SK-N-SH (cell line): Measurements from ENCODE around the gene APBA2. TPM values are rescaled to one million over a fixed set of nuclear protein-coding genes. Genes with fewer than 3 reads are reported as not detected.
A peak's percentile ranks its signal among the peaks of the same experiment; 100 is the strongest.

Source experiments
- CTCF ChIA-PET: fragments of 300-600, 350-600 bp; formaldehyde crosslinking; extraction: SDS; loops from one replicate; lab custom pipeline; 2021; lab: Yijun Ruan, JAX
- POLR2A ChIA-PET: fragments of 350-600 bp; sonication (Branson Sonifier 250); formaldehyde crosslinking; extraction: SDS; loops from one replicate; lab custom pipeline; 2020; ENCODE audit warnings: antibody characterized with exemption, inconsistent platforms; lab: Yijun Ruan, JAX
- DNase-seq: peaks from one replicate; pipeline ENCODE4 v3.0.0; 2012
- H2AFZ ChIP-seq: fragments of 200-600 bp; sonication (generic); 2 replicates; pipeline ENCODE4 v1.8.1; 2016; ENCODE audit warnings: antibody characterized with exemption, mild to moderate bottlenecking, low read depth
- H3F3A ChIP-seq: fragments of 200-600 bp; sonication (generic); replicated peaks from 2 replicates; pipeline ENCODE3; 2016; ENCODE audit warnings: antibody characterized with exemption, mild to moderate bottlenecking; ENCODE audit not compliant: insufficient read depth
- H3K27ac ChIP-seq, 2 experiments: fragments of 200-500 bp in 1 of 2; fragments of 200-600 bp in 1 of 2; sonication (Bioruptor generic) in 1 of 2; sonication (generic), shearing (Covaris generic) in 1 of 2; 2 replicates each; pipeline versions ENCODE4 v1.5.1 to v1.6.1; 2014 to 2016; ENCODE audit warnings: low read depth in 2 of 2, inconsistent platforms in 1 of 2, low read length in 1 of 2, mild to moderate bottlenecking in 1 of 2, mixed read lengths in 1 of 2
- H3K27me3 ChIP-seq: fragments of 200-600 bp; sonication (generic), shearing (Covaris generic); 2 replicates; pipeline ENCODE4 v1.6.1; 2016; ENCODE audit warnings: mixed run types; ENCODE audit not compliant: insufficient read depth
- H3K36me3 ChIP-seq, 2 experiments: fragments of 200-500 bp in 1 of 2; fragments of 200-600 bp in 1 of 2; sonication (Bioruptor generic) in 1 of 2; sonication (generic) in 1 of 2; replicated peaks in 1 of 2; 2 replicates each; pipeline versions ENCODE3 to v1.5.1; 2014 to 2016; ENCODE audit warnings: low read length in 1 of 2, mild to moderate bottlenecking in 1 of 2; ENCODE audit not compliant: insufficient read depth in 2 of 2, control insufficient read depth in 1 of 2
- H3K4me1 ChIP-seq, 2 experiments: fragments of 200-500 bp in 1 of 2; fragments of 200-600 bp in 1 of 2; sonication (Bioruptor generic) in 1 of 2; sonication (generic), shearing (Covaris generic) in 1 of 2; 2 replicates each; pipeline versions ENCODE4 v1.5.1 to v1.6.1; 2014 to 2016; ENCODE audit warnings: low read depth in 1 of 2, low read length in 1 of 2, mixed run types in 1 of 2; ENCODE audit not compliant: insufficient read depth in 2 of 2, control insufficient read depth in 1 of 2
- H3K4me2 ChIP-seq: fragments of 200-600 bp; sonication (generic), shearing (Covaris generic); 2 replicates; pipeline ENCODE4 v1.6.1; 2017; ENCODE audit warnings: mixed run types
- H3K4me3 ChIP-seq, 2 experiments: fragments of 200-500 bp in 1 of 2; fragments of 200-600 bp in 1 of 2; sonication (Bioruptor generic) in 1 of 2; sonication (generic), shearing (Covaris generic) in 1 of 2; 2 replicates each; pipeline versions ENCODE4 v1.5.1 to v1.8.1; 2014 to 2016; ENCODE audit warnings: low read depth in 2 of 2, inconsistent platforms in 1 of 2, low read length in 1 of 2, mild to moderate bottlenecking in 1 of 2, mixed read lengths in 1 of 2, moderate library complexity in 1 of 2
- H3K79me2 ChIP-seq: fragments of 200-600 bp; sonication (generic); 2 replicates; pipeline ENCODE4 v1.8.1; 2017; ENCODE audit warnings: mild to moderate bottlenecking; ENCODE audit not compliant: insufficient read depth
- H3K9ac ChIP-seq: fragments of 200-600 bp; sonication (generic); 2 replicates; pipeline ENCODE4 v1.6.1; 2017; ENCODE audit warnings: mixed run types
- H3K9me2 ChIP-seq: fragments of 200-600 bp; sonication (generic); 2 replicates; pipeline ENCODE4 v1.6.1; 2017; ENCODE audit warnings: mixed run types
- H3K9me3 ChIP-seq: fragments of 200-600 bp; sonication (generic); 2 replicates; pipeline ENCODE4 v1.6.1; 2017; ENCODE audit warnings: mixed run types, mild to moderate bottlenecking, moderate library complexity
- H4K20me1 ChIP-seq: fragments of 200-600 bp; sonication (generic); 2 replicates; pipeline ENCODE4 v1.6.1; 2017; ENCODE audit warnings: mild to moderate bottlenecking, mixed run types; ENCODE audit not compliant: insufficient read depth
- JUND ChIP-seq: IDR thresholded peaks from 2 replicates; pipeline ENCODE4 v1.4.0; 2012
- MEF2A ChIP-seq: IDR thresholded peaks from 2 replicates; pipeline ENCODE4 v1.4.0; 2012; ENCODE audit warnings: low read depth, borderline replicate concordance
- PBX3 ChIP-seq: IDR thresholded peaks from 2 replicates; pipeline ENCODE4; 2012
- TCF12 ChIP-seq: IDR thresholded peaks from 2 replicates; pipeline ENCODE4 v1.4.0; 2012
- WGBS: methylation state at CpG from one replicate; pipeline ENCODE4 v1.1.6; 2017; ENCODE audit warnings: low lambda C conversion rate; 5-methylcytosine and 5-hydroxymethylcytosine counted together
- polyA plus RNA-seq, 3 experiments: library from polyadenylated mRNA; depleted of rRNA; stranded (reverse); fragments of >200 nt; gene quantifications; 2 replicates each; pipeline ENCODE4 v1.2.3, GENCODE V29; 2012
- TF ChIP-seq, protein P1 (sequence below): IDR thresholded peaks from 2 replicates; pipeline ENCODE4 v1.4.0; 2012; ENCODE audit warnings: low read depth, borderline replicate concordance

APBA2 gene
- polyA plus RNA-seq, 1 of the 3 experiments (the other 2 are of a cell fraction) = 12.7 TPM

DNA sequence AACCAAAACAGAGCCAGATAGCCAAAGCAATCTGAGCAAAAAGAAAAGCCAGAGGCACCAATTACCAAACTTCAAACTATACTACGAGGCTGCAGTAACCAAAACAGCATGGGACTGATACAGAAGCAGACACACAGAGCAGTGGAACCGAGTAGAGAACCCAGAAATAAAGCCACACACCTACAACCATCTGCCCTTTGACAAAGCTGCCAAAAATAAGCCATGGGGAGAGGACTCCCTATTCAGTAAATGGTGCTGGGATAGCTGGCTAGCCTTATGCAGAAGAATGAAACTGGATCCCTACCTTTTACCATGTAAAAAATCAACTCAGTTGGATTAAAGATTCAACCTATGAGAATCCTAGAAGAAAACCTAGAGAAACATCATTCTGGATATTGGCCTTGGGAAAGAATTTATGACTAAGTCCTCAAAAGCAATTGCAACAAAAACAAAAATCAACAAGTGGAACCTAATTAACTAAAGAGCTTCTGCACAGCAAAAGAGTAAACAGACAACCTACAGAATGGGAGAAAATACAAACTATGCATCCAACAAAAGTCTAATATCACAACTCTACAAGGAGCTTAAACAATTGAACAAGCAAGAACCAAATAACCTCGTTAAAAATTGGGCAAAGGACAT lies 95.1 kb downstream of the APBA2 start:
- Histone ChIP-seq H4K20me1 (peaks cover 8% of the 10 kb centered on the region; the same call in 1 of the 2 replicates), H3K79me2 (no peaks in the 10 kb centered on the region), H3K9me2 (no peaks in the 10 kb centered on the region), H3K9me3 (no peaks in the 10 kb centered on the region), H2AFZ (no peak overlapping the region), H3K36me3 (no peaks in the 10 kb centered on the region), H3F3A (no peaks in the 10 kb centered on the region), H3K4me2 (no peak overlapping the region), H3K27ac (no peak overlapping the region), H3K27me3 (no peaks in the 10 kb centered on the region), H3K4me1 (peaks cover 5 to 36% of the 10 kb centered on the region in 2 experiments; a peak in 2 of 4 replicates), H3K9ac (no peak overlapping the region), H3K4me3 (no peak overlapping the region)
- DNase-seq = no peak
- TF ChIP-seq TCF12 = no peak
- no peak for TF ChIP-seq JUND
- 46% methylated on average over 3 of the region's 3 CpGs for WGBS
- ChIA-PET POLR2A (no interaction called here), CTCF (interaction anchor here (0.8 kb wide), 1 partner anchor 83 kb away, joined by 3 read pairs; no protein-coding TSS in a partner anchor)

DNA sequence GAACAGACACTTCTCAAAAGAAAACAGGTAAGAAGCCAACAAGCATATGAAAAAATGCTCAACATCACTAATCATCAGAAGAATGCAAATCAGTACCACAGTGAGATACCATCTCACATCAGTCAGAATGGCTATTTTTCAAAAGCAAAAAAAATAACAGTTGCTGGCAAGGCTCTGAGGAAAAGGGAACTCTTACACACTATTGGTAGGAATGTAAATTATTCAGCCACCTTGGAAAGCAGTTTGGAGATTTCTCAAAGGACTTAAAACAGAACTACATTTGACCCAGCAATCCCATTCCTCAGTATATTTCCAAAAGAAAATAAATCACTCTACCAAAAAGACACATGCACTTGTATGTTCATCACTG lies 95.6 kb downstream of the APBA2 start:
- no peak overlapping the region for H2AFZ ChIP-seq
- no peaks in the 10 kb centered on the region for H3F3A ChIP-seq
- H3K27me3 ChIP-seq = no peaks in the 10 kb centered on the region
- TF ChIP-seq MEF2A = no peak
- peak; percentile 39; the same call in 1 of the 2 replicates for TF ChIP-seq PBX3
- peaks cover 8% of the 10 kb centered on the region; the same call in 1 of the 2 replicates for H4K20me1 ChIP-seq
- H3K4me3 ChIP-seq = no peak overlapping the region
- no peaks in the 10 kb centered on the region for H3K36me3 ChIP-seq
- POLR2A ChIA-PET = no interaction called here
- H3K9me2 ChIP-seq = no peaks in the 10 kb centered on the region
- CTCF ChIA-PET = interaction anchor here (0.8 to 1.0 kb wide), 2 partner anchors 21 to 83 kb away, joined by 3 read pairs; no protein-coding TSS in a partner anchor
- no peak overlapping the region for H3K4me2 ChIP-seq
- H3K9me3 ChIP-seq = no peaks in the 10 kb centered on the region
- H3K9ac ChIP-seq = no peak overlapping the region
- no peak overlapping the region for H3K27ac ChIP-seq
- H3K79me2 ChIP-seq = no peaks in the 10 kb centered on the region
- peaks cover 5 to 40% of the 10 kb centered on the region in 2 experiments; a peak in 2 of 4 replicates for H3K4me1 ChIP-seq
- no peak for DNase-seq

GRCh38 chr15:28981921-28982320 lies 96.1 kb downstream of the APBA2 start:
- H3K79me2 ChIP-seq = no peaks in the 10 kb centered on the region
- no peaks in the 10 kb centered on the region for H3K9me3 ChIP-seq
- WGBS = 79% methylated on average over 4 of the region's 4 CpGs
- H3K36me3 ChIP-seq = no peaks in the 10 kb centered on the region
- H3K27ac ChIP-seq = no peak overlapping the region
- H2AFZ ChIP-seq = no peak overlapping the region
- no peak overlapping the region for H3K4me3 ChIP-seq
- H4K20me1 ChIP-seq = peaks cover 8% of the 10 kb centered on the region; the same call in 1 of the 2 replicates
- CTCF ChIA-PET = interaction anchor here (0.8 to 1.0 kb wide), 4 partner anchors 17 to 107 kb away, joined by 3 read pairs; no protein-coding TSS in a partner anchor
- POLR2A ChIA-PET = no interaction called here
- DNase-seq = no peak
- H3K9ac ChIP-seq = no peak overlapping the region
- no peaks in the 10 kb centered on the region for H3K9me2 ChIP-seq
- H3F3A ChIP-seq = no peaks in the 10 kb centered on the region
- peaks cover 5 to 39% of the 10 kb centered on the region in 2 experiments; a peak in 2 of 4 replicates for H3K4me1 ChIP-seq
- no peaks in the 10 kb centered on the region for H3K27me3 ChIP-seq
- TF ChIP-seq, protein P1, sequence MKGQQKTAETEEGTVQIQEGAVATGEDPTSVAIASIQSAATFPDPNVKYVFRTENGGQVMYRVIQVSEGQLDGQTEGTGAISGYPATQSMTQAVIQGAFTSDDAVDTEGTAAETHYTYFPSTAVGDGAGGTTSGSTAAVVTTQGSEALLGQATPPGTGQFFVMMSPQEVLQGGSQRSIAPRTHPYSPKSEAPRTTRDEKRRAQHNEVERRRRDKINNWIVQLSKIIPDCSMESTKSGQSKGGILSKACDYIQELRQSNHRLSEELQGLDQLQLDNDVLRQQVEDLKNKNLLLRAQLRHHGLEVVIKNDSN = no peak
- H3K4me2 ChIP-seq = no peak overlapping the region
